Measurements from ENCODE around the gene PLEKHH2.

Gene PLEKHH2

GRCh38 chr2:43763091-43763490 is 126.0 kb downstream of the PLEKHH2 start:
- peak; percentile 86 for DNase-seq (ENCODE audit: low spot score)

DNA sequence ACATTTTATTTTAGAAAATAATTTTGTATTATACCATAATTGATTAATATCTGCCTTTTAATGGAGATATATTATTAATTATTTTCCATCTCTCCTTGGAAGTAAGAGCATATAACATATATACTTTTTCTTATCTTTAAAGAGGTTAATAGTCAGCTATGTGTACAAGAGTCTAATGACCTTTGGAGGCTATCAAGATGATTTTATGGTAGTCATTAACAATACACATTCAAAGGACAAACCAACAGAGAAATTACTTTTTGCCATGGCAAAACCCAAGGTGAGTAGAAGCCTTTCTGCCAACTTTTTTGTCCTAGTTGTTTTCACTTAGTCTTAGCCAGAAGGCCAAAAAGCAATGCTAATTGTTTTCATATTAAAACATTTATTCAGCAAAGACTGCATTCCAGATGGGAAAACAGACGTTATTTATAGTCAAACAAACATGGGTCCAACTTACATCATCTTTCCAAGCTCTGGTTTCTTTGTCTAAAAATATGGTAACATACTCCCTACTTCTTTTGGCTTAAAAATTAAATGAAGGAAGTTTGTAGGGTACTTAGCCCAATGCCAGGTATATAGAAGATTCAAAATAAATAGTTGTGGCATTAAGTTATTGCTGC is 127.1 kb downstream of the PLEKHH2 start:
- no peak for DNase-seq (ENCODE audit: low spot score)

DNA sequence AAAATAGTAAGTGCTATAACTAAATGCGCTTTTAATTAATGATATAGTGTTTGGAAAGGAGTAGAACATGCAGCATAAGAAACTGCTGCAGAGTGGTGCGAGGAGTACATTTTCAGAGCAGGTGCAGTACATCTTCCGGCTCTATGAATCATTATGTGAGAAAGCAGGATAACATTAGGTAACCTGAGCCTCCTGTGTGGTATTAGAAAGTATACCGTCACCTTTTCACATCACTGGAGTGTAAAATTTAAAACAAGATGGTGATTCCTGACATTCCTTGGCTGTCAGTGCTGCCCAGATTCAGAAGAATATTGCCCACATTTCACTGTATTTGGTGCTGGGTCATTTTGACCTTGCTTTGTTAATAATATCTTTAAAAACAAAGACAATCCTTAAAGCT is 128.9 kb downstream of the PLEKHH2 start:
- DNase-seq (ENCODE audit: low spot score): peak; percentile 91

DNA sequence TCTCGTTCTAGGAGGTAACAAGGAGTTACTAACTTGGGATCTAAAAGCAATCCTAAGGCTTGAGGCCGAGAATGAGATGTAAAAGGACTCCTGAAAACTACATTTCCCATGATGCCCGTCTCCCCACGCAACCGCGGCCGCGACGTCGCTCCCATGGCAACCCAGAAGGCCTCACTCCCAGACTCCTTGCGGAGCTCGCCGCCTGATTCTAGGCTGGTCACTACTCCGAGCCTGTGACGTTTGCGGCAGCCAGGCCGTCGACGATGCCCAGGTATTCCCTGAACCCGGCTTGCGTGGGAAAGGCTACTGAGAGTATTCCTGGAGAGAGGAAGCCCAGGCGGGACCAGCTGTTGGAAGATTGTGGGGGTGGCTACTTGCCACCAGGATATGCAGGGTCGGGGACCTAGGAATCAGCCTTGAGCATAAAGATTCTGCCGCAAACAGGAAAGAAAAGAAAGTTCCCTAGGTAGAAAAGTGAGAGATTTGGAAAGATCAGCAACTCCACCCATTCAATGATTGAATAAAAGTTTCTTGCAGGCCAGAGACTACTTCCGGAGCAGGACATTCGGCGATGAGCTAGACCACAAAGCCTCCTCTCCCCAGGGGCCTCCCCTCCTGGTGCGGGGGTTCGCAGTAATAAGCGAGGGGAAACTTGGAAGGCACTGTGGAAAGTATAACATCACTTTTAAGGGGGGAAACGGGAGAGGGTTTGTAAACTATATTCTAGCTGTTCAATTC is 137.0 kb downstream of the PLEKHH2 start, which contains the start of gene DYNC2LI1:
Gene DYNC2LI1 (plus strand): TSS at position 164 of the 738 bp plus-strand sequence. CDS start 100 bp downstream, at position 264.
- DNase-seq (ENCODE audit: low spot score): peak; percentile 94

- peak; percentile 38 for DNase-seq (ENCODE audit: low spot score)
Measured at GRCh38 chr2:43774617-43775016, 137.6 kb downstream of the PLEKHH2 start.

DNA sequence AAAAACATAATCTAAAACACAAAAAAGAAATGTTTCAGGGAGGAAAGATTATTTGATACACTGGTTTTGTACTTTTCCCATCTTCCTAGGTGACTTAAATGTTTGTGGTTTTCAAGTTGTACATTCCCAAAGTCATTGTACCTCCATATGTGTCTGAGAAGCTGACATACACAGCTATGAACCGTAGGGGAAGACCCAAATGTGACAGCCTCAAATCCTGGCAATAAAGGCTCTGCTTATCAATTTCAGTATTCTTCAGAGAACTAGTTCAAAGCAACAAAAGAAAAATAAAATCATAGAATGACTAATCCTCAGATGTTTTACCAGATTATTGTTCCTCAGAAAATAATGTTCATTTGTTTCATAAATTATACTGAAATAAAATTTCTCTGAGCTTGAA is 139.3 kb downstream of the PLEKHH2 start:
- DNase-seq (ENCODE audit: low spot score): no peak

- DNase-seq (ENCODE audit: low spot score): no peak
Measured at GRCh38 chr2:43777306-43777926, 140.4 kb downstream of the PLEKHH2 start.

DNA sequence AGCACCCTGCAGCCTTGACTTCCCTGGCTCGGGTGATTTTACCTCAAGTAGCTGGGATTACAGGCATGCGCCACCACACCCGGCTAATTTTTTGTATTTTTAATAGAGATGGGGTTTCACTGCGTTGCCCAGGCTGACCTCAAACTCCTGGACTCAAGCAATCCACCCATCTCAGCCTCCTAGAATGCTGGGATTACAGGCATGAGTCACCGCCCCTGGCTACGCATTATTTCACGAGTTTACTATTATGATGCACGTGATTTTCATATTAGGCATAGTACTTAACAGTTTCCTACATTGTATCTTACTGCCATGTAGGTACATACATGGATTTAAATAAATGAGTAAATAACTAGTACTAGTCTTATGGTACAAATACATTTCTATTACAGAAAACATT is 141.2 kb downstream of the PLEKHH2 start:
- DNase-seq (ENCODE audit: low spot score): no peak

DNA sequence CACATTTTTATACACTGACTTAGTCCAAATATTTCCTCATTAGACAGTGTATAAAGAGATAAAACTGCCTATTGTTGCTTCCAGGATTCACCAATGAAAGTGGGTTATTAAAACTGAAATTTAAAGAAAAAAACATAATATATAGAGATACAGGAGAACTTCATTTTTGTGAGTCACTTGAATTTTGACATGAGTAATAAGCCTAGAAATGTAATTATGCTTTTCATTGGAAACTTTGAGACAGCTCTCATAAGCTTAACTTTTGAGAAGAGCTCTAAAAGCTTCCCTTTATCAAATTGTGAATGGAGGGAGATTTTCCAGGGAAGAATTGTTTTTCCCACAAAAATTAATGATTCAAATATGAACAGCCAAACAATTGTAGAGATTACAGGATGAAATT is 150.8 kb downstream of the PLEKHH2 start:
- DNase-seq (ENCODE audit: low spot score): no peak

GRCh38 chr2:43788646-43789045 is 151.6 kb downstream of the PLEKHH2 start:
- DNase-seq (ENCODE audit: low spot score): no peak

DNA sequence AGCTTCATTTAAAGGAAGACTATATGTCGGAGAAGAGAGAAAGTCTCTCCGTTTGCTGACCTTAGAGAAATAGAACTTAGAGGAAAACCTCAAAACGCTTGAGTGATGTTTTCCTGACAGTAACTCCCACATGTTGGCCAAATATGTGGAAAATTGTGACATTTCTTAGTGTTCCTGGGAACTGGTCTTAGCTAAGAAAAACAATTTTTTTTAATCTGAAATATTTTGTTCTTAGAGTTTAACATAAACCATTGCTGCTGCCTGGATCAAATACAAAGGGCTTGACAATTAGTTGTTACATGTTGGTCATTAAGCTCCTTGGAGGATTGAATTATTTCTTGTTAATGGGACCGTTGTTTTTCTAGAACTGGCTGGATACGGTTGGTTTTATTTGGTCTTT is 153.1 kb downstream of the PLEKHH2 start:
- no peak for DNase-seq (ENCODE audit: low spot score)

DNA sequence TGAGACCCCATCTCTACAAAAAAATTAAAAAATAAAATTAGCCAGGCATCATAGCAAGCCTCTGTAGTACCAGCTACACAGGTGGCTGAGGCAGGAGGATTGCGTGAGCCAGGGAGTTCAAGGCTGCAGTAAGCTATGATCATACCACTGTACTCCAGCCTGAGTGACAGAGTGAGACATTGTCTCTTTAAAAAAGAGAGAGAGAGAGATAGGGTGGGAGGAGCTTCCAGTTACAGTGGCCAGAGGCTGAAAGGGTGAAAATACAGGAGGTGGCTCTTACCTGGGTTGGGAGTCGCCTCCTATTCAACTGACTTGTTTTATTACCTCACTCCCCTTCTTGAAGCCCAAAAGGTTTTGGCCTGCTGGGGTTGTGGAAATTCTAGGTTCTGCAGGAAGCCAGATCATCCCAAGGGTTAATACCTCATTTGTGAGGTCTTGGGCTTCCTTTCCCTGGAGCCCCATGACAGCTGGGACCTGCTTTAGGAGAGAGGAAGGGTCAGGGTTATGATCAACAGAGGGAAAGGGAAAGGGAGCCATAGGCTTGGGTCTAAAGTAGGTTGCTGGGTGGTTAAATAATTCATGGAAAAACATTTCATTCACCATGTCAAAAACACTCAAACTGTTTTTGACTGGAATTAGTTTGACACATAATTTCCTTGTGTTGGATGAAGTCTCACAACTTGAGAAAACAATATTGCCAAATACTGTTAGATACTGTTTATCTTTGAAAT is 154.1 kb downstream of the PLEKHH2 start:
- no peak for DNase-seq (ENCODE audit: low spot score)

- peak; percentile 87 for DNase-seq (ENCODE audit: low spot score)
Measured at GRCh38 chr2:43792653-43793052, 155.6 kb downstream of the PLEKHH2 start.

DNA sequence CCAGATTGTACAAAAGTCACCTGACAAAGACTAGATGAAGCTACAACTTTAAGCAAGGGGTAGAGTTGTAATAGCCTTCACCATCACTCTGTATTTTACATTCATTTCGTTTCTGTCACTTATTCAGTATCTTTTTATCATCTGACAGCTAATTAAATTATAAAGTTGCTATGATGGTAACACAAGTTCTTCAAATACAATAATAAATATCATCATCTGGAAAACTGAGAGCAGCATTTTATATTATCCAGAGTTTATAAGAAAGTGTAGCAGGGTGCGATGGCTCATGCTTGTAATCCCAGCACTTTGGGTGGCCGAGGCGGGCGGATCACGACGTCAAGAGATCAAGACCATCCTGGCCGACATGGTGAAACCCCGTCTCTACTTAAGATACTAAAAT is 157.9 kb downstream of the PLEKHH2 start:
- DNase-seq (ENCODE audit: low spot score): no peak

- no peak for DNase-seq (ENCODE audit: low spot score)
Measured at GRCh38 chr2:43796206-43796605, 159.1 kb downstream of the PLEKHH2 start.

DNA sequence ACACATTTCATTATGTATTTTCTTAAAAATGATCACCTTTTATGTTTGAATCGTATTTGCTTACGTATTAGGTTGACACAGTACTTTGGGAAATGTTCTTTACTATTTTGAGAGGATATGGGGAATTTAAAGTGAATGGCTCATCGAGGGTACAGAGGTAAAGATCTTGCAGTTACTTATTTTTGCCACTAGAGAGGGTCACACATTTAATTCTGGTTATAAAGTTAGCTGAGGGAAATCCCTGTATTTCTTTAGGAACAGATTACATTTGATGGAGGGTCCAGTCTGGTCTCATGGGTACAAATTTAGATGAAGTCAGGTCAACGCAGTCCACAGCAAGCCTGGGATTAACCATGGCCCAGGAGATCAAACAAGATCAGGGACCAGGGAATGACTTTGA is 161.2 kb downstream of the PLEKHH2 start:
- no peak for DNase-seq (ENCODE audit: low spot score)

- no peak for DNase-seq (ENCODE audit: low spot score)
Measured at GRCh38 chr2:43800894-43801293, 163.8 kb downstream of the PLEKHH2 start.

DNA sequence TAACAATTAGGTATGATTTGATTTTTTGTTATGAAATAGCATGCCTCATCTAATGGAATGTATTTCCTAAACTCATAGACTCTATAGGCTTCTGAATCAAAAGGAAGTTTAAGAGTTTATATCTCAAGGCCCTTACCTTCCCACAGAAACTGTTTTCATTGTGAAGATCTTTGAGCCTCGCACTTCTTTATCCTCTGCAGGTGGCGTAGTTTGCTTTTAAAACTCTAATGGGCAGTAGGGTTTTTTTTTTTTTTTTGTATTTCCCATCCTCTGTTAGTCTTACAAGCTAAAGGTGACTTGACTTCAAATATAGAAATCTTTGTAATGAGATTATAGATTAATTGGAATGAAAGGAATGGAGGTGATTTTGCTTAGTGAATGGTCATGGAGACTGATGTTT is 165.1 kb downstream of the PLEKHH2 start:
- DNase-seq (ENCODE audit: low spot score): no peak

- DNase-seq (ENCODE audit: low spot score): no peak
Measured at GRCh38 chr2:43803113-43803512, 166.1 kb downstream of the PLEKHH2 start.

DNA sequence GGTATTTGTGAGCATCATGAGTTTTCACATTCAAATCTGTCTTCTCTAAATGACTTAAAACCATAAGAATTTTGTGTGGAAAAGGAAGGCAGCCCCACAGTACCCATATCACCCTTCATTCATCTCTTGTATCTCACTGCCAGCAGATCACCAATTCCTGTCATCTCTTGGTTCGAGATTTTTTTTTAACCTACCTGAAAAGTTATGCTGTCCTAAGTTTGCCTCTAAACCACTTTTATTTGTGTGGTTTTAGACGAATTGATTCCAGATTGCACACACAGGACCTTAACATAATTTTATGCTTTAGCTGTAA is 169.6 kb downstream of the PLEKHH2 start:
- no peak for DNase-seq (ENCODE audit: low spot score)

GRCh38 chr2:43810452-43810851 is 173.4 kb downstream of the PLEKHH2 start:
- no peak for DNase-seq (ENCODE audit: low spot score)

GRCh38 chr2:43810888-43811287 is 173.8 kb downstream of the PLEKHH2 start:
- DNase-seq (ENCODE audit: low spot score): no peak

DNA sequence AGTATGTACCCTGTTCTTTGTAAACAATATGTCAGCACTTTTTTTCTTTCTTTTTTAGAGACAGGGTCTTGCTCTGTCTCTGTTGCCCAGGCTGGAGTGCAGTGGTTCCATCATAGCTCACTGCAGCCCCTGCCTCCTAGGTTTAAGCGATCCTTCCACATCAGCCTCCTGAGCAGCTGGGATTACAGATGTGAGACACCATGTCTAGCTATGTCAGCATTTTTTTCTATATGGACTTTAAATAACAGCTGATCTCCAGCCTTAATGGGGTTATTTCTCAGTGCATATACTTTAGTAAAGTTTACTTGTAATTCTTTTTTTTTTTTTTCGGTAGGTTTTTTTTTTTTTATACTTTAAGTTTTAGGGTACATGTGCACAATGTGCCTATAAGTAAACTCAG is 174.9 kb downstream of the PLEKHH2 start:
- DNase-seq (ENCODE audit: low spot score): no peak

Measured in kidney tubule cell (primary cell).